Measurements from ENCODE around the gene KCNIP3. TPM values are rescaled to one million over a fixed set of nuclear protein-coding genes. Genes with fewer than 3 reads are reported as not detected.
"Not testable (repeated sequence)": the region's sequence is repeated elsewhere in the genome, so short reads cannot be mapped to it uniquely, and the experiment has no call there.

Gene KCNIP3
- total RNA-seq, 1 donor from 2014 or later: not detected

GRCh38 chr2:95376311-95377215, 79.4 kb downstream of the KCNIP3 start:
- no peaks in the 10 kb centered on the region for H3K4me1 Mint-ChIP-seq
- peaks cover 8% of the 10 kb centered on the region for H3K27me3 Mint-ChIP-seq
- peaks cover 2% of the 10 kb centered on the region for H3K9me3 Mint-ChIP-seq
- TF ChIP-seq CTCF (IDR thresholded peaks at IDR 0.05): no peak
- CTCF ChIA-PET: no interaction called here
- intact Hi-C loops (cut with micrococcal nuclease): no loop called here
- no peak overlapping the region for H3K27ac Mint-ChIP-seq
- H3K36me3 Mint-ChIP-seq (ENCODE audit: low read depth): no peaks in the 10 kb centered on the region
- no peak overlapping the region for H3K4me3 Mint-ChIP-seq
- no peak for DNase-seq
- POLR2A ChIA-PET: no interaction called here
- ATAC-seq (ENCODE audit: low read depth): no peak

GRCh38 chr2:95377216-95378123, 80.3 kb downstream of the KCNIP3 start:
- no peaks in the 10 kb centered on the region for H3K9me3 Mint-ChIP-seq
- H3K4me3 Mint-ChIP-seq: no peak overlapping the region
- ChIA-PET CTCF (no interaction called here), POLR2A (no interaction called here)
- ATAC-seq (ENCODE audit: low read depth) (no peak), DNase-seq (no peak)
- peaks cover 4% of the 10 kb centered on the region for H3K27me3 Mint-ChIP-seq
- intact Hi-C loops (cut with micrococcal nuclease): no loop called here
- H3K27ac Mint-ChIP-seq: no peak overlapping the region
- no peaks in the 10 kb centered on the region for H3K4me1 Mint-ChIP-seq
- H3K36me3 Mint-ChIP-seq (ENCODE audit: low read depth): no peaks in the 10 kb centered on the region
- no peak for TF ChIP-seq CTCF (IDR thresholded peaks at IDR 0.05)

- ATAC-seq (ENCODE audit: low read depth); H3K4me1 Mint-ChIP-seq; H3K27me3 Mint-ChIP-seq; intact Hi-C loops (cut with micrococcal nuclease); DNase-seq; H3K4me3 Mint-ChIP-seq; H3K36me3 Mint-ChIP-seq (ENCODE audit: low read depth); POLR2A ChIA-PET; H3K9me3 Mint-ChIP-seq; CTCF ChIA-PET; H3K27ac Mint-ChIP-seq: not testable (repeated sequence)
Measured at GRCh38 chr2:95378281-95378680, 81.1 kb downstream of the KCNIP3 start.

GRCh38 chr2:95379371-95379831, 82.3 kb downstream of the KCNIP3 start:
- TF ChIP-seq CTCF (IDR thresholded peaks at IDR 0.05): no peak
- Mint-ChIP-seq H3K9me3 (no peaks in the 10 kb centered on the region), H3K36me3 (ENCODE audit: low read depth) (no peaks in the 10 kb centered on the region), H3K4me1 (no peaks in the 10 kb centered on the region), H3K27ac (no peak overlapping the region), H3K27me3 (peaks cover 6% of the 10 kb centered on the region), H3K4me3 (no peak overlapping the region)
- intact Hi-C loops (cut with micrococcal nuclease): no loop called here
- CTCF ChIA-PET: no interaction called here
- ATAC-seq (ENCODE audit: low read depth) (no peak), DNase-seq (no peak)
- POLR2A ChIA-PET: no interaction called here

GRCh38 chr2:95380280-95380679, 83.1 kb downstream of the KCNIP3 start:
- no peaks in the 10 kb centered on the region for H3K36me3 Mint-ChIP-seq (ENCODE audit: low read depth)
- peaks cover 6% of the 10 kb centered on the region for H3K27me3 Mint-ChIP-seq
- ChIA-PET POLR2A (no interaction called here), CTCF (no interaction called here)
- H3K4me3 Mint-ChIP-seq: no peak overlapping the region
- no peaks in the 10 kb centered on the region for H3K4me1 Mint-ChIP-seq
- no peak for DNase-seq
- intact Hi-C loops (cut with micrococcal nuclease): loop anchor here (10.0 kb wide), 1 partner anchor 345 kb away; no protein-coding TSS in a partner anchor
- H3K9me3 Mint-ChIP-seq: no peaks in the 10 kb centered on the region
- TF ChIP-seq CTCF (IDR thresholded peaks at IDR 0.05): no peak
- no peak overlapping the region for H3K27ac Mint-ChIP-seq
- no peak for ATAC-seq (ENCODE audit: low read depth)
